Hematopoietic multipotent progenitor cell treated with erythropoietin and hydrocortisone succinate and interleukin-3 and kit ligand, for 15 days (in vitro differentiated cells): ENCODE measurements around the gene MRPS26.
"Not testable (repeated sequence)": the region's sequence is repeated elsewhere in the genome, so short reads cannot be mapped to it uniquely, and the experiment has no call there.

Source experiments
- DNase-seq: peaks from one replicate; pipeline ENCODE4 v3.0.0-alpha.2; 2015; ENCODE audit warnings: low spot score

Gene MRPS26

DNA sequence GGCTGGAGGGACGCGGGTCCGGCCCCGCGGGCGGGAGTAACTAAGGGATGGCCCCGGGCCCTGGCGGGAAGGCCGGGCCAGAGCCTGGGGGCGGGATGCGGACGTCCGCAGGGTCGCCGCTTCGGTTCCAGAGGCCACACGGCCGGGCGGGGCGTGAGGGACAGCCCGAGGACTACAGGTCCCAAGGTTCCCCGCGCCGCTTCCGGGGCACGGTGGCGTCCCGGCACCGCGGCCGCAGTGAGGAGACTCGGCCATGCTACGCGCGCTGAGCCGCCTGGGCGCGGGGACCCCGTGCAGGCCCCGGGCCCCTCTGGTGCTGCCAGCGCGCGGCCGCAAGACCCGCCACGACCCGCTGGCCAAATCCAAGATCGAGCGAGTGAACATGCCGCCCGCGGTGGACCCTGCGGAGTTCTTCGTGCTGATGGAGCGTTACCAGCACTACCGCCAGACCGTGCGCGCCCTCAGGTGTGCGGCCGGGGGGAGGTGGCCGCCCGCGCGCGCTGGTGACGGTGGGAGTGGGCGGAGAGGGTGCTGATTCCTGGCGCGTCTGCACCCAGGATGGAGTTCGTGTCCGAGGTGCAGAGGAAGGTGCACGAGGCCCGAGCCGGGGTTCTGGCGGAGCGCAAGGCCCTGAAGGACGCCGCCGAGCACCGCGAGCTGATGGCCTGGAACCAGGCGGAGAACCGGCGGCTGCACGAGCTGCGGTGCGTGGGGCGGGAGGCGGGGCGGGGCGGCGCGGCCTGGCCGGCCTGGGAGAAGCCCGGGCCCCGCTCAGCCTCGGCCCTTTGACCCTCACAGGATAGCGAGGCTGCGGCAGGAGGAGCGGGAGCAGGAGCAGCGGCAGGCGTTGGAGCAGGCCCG, at the start of gene MRPS26:
MRPS26 (plus strand) TSS at position 237 of the 861 bp plus-strand sequence; CDS start at position 254, 17 bp downstream.
- peak; percentile 51 for DNase-seq

DNA sequence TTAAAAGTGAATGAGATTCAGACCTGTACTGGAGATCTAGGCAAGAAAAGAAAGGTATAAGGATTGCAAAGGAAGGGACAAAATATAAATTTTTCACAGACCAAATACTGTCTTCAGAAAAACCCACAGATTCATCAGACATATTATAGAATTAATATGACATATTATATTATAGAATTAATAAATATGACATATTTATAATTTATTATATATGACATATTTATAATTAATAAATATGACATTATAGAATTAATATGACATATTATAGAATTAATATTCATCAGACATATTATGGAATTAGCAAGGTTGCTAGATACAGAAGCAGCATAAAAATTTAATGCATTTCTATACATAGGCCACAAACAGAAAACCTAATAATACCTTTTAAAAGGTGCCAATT, 47.1 kb upstream of the MRPS26 start:
- DNase-seq, result no peak

DNA sequence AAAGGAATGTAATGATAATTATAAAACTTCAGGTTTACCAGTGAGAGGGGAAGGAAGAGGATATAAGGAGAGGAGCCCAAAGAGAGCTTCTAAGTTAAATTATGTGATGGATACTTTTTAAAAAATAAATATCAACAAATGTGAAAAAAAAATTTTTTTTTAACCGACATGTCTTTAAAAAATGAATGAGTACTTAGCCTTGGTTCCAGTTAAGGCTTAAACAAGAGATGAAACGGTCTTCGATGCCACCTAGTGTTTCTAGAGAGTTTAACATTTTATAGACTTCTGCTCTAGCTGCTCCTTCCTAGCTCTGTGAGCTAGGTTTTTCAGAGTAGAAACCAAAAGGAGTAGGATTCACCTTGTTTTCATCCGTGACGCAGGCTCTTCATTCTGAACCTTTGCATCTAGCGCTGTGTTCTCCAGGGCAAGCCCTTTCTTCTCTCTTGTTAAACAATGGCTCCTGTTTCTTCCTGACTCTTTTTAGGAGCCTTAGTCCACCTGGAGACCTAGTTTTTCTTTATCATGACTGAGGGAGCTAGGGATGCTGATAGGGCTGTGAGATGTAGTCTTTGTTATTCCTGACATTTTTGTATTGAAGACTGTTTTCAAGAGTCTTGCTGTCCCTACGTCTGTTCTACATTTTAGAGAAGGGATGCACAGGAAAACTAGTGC, 44.9 kb upstream of the MRPS26 start:
- DNase-seq, result peak; percentile 72

DNA sequence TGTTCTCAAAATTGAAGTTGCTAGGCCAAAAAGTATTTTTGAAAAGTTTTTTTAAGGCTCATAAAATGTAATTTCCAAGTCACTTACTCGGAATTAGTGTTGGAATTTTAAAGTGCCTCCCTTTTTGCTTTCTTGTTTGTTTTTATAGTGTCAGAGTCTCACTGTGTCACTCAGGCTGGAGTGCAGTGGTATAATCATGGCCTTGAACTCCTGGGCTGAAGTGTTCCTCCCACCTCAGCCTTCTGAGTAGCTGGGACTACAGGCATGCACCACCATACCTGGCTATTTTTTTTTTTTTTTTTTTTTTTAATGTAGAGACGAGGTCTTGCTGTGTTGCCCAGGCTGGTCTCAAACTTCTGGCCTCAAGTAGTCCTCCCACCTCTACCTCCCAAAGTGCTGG, 42.4 kb upstream of the MRPS26 start:
- DNase-seq, result no peak

DNA sequence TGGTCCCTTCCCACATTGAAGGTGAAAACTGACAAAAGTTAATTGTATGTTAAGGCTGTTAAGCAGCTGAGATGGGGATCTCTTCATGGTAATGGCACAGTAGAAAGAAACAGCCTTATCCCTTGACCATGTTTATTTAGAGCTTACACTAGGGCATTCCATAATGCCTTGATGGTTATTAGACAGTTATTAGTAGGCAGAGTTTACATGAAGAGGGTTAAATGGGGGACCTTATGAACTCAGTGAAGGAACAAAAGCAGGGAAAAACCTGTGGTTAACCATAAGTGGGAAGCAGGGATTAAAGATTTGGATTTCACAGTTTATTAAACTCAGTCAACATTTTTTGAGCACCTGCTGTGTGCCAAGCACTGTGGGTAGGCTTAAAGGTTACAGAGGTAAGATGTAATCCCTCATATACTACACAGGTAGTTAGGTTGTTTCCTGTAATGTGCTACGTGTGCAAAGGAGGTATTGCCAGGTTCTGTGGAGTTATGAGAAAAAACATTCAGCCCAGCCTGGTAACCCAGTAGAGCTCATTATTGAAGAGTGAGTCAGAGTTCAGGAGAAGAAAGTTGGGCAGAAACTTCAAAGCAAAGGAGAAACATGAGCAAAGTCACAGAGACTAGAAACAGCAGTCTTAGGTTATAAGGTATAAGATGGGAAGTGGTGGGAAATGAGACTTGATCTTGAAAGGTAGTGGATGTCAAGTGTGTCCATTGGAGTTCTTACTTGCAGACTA, 34.7 kb upstream of the MRPS26 start:
- no peak for DNase-seq

DNA sequence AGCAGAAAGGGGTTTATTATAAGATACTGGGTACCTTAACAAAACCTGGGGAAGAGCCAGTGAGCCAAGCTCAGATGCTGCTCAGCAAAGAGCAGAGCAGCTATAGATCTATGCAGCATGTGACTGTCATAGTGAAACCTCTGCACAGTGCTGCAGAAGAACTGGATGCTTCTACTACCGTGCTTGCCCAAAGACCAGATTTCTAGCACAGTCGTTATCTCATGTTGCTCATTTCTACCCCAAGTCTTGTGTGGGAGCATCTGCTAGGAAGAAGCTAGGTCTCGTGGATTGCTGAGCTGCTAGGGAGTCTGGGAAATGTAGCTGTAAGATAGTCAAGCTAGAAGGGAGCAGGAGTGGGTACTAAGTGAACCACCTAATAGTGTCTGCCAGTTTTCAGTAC, 34.1 kb upstream of the MRPS26 start:
- DNase-seq, result no peak

DNA sequence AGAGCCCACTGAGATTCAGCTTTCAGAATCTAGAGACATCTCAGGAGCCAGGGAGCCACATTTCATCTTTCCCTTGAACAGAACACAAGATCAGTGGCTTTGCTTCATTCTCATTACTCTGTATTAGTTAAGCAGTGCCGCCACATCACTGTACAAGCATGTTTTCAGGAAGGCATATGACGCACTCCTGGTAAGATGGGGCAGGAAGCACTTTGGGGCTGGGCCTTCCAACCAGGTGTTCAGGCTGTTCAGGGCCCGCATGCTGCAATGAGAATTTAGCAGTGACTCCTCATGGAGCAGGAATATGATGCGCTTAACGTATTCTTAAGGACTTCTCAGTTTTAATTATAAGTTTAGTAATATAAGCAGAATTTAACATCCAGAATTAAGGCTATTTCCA, 32.1 kb upstream of the MRPS26 start:
- no peak for DNase-seq

DNA sequence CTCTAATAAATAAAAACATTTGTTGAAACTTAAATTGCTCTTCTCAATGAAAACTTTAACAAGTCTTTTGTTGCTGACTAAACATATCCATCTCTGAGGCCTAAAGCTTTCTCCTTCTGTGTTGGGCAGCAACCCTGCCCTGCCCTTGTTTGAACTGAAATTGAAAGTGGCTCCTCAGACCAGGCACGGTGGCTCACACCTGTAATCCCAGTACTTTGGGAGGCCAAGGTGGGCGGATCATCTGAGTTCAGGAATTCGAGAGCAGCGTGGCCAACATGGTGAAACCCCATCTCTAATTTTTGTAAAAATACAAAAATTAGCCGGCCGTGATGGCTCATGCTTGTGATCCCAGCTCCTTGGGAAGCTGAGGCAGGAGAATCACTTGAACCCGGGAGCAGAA, 31.7 kb upstream of the MRPS26 start:
- DNase-seq, result no peak

DNA sequence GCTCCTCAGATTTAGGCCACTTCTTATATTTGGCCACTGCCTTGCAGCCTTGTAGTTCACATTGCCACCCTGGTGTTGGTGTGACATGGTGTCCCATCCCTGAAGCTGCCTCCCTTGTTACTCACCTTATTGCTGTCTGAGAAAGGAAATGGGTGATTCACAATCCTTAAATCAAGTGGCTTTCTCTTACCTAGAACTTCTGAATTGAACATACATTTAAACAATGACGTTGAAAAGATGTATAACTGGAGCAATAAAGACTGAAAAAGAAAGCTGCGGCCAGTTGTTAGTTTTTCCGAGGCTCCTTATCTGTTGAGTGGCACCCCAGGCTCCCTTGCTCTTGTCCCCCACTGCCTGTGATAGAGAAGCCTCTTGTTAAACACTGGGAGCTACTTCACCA, 31.2 kb upstream of the MRPS26 start:
- DNase-seq, result no peak

DNA sequence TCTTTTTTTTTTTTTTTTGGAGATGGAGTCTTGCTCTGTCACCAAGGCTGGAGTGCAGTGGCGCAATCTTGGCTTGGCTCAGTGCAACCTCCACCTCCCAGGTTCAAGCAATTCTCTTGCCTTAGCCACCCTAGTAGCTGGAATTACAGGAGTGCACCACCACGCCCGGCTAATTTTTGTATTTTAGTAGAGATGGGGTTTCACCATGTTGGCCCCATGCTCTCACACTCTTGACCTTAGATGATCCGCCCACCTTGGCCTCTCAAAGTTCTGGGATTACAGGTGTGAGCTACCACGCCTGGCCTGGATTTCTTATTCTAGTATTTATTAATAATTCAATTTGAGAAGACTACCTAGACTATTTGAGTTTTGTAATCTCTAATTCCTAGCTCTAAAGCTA, 30.6 kb upstream of the MRPS26 start:
- not testable (repeated sequence) for DNase-seq

DNA sequence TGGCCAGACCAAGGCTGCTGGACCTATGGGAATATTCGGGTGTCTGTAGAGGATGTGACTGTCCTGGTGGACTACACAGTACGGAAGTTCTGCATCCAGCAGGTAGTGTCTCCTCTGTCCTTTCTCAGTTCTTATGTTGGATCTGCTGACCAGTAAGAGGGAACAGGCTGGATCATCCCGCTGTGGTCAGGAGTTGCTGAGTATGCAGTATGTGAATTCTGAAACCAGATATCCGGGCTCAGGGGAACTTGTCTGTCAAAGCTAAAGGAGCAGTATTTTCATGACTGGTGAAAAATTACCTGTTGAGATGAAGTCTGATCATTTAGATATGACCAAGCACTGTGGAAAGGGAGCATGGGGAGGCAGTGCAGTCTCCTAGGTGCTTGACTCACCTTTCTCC, 24.5 kb upstream of the MRPS26 start:
- DNase-seq, result no peak

DNA sequence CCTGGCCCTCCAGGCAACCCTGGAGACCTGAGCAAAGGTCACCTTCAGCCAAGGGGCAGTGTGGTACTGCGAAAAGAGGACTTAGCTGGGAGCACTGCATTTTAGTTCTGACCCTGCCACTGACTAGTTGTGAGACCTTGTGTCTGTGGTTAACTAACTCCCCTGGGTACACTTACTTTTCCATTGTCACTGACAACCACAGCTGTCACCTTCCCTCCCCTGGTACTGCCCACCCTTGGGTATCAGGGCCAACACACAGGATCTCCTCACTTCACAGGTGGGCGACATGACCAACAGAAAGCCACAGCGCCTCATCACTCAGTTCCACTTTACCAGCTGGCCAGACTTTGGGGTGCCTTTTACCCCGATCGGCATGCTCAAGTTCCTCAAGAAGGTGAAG, 24.1 kb upstream of the MRPS26 start:
- DNase-seq, result no peak

DNA sequence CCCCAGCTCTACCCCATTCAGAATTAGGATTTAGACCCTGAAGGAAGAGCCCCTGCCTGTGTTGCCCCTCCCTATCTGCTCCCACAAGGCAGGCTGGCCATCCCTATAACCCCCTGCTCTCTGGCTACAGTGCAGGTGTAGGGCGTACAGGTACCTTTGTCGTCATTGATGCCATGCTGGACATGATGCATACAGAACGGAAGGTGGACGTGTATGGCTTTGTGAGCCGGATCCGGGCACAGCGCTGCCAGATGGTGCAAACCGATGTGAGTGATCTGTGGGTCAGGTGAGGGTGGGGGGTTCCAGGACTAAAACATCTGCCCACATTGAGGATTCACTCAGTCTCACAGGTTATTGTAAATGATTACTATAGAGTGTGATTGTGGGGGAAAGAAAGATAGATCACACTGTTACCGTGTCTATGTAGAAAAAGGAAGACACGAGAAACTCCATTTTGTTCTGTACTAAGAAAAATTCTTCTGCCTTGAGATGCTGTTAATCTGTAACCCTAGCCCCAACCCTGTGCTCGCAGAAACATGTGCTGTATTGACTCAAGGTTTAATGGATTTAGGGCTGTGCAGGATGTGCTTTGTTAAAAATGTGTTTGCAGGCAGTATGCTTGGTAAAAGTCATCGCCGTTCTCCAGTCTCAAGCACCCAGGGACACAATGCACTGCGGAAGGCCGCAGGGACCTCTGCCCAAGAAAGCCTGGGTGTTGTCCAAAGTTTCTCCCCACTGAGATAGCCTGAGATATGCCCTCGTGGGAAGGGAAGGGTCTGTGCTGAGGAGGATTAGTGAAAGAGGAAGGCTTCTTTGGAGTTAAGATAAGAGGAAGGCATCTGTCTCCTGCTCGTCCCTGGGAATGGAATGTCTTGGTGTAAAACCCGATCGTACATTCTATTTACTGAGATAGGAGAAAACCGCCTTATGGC, 23.0 kb upstream of the MRPS26 start:
- DNase-seq, result not testable (repeated sequence)

DNA sequence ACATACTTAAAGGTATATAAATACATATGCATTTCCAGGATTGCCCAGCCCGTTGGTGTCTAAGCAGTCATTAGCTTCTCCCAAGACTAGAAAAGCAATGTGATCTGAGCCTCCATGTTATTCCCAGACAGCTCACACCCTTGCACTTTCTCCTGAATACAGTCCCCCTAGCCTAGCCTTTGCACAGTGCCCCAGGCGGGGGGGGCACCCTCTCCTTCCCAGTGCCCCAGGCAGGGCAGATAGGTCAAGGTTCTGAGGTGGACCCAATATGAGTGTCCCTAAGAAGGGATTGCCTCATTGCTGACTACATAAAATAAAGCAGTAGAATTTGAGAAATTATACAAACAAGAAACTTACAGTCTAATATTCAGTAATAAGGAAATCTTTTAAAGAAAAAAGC, 17.9 kb upstream of the MRPS26 start:
- no peak for DNase-seq

DNA sequence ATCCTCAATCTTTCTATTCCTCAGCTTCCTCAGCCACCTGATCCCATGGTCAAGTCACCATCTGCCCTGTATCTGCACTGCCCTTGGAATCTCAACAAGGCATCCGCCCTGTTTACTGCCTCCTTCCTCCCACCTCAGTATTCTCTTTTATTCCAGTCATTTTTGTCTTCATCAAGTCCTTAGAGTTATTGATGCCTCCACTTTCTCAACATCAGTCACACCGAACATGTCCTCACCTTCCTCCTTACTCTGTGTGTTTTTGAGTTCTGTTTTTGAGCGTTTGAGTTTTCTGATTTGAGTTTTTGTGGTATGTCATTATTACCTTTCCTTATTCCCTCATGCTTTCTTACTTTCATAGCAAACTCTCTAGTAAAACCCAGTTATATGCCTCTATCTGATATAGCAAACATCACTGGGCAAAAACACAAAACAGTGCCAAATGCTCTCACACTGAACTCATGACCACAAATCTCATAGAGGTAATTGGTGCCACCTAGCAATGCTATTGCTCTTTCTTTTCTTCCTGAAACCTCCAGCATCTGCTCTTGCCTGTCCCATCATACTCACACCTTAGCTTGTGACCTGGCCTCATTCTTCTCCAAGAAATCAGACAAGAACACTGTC, 14.2 kb upstream of the MRPS26 start:
- DNase-seq, result no peak

DNA sequence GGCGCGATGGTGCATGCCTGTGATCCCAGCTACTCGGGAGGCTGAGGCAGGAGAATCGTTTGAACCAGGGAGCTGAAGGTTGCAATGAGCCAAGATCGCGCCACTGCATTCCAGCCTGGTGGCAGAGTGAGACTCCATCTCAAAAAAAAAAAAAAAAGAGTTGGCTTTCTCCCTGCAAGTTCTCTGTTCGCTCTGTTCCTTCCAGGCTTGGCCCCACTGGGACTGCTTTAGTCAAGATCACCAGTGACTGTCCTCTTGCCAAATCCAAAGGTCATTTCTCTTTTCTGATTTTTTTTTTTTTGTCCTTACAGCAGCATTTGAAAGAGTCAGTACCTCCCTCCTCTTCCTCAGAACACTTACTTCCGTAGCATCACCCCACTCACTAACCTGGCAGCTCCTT, 13.2 kb upstream of the MRPS26 start:
- DNase-seq, result no peak

DNA sequence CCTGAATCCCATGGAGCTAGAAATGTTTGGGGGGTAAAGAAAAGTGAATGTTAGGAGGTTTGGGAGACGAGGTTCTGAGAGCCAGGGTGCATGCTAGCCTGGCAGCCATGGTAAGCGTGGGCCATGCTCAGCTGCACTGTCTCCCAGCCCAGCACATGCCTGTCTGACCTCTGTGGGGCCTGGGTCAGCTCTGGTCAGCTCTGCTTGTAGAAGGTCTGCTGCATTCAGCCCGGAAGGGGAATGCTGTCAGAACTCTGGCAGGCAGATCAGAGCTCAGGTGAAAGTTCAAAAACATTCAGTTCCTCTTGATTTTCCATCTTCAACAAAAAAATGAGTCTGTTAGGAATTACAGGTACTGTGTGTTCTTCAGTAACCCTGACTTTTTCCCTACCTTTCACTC, 8.2 kb upstream of the MRPS26 start:
- DNase-seq, result no peak

DNA sequence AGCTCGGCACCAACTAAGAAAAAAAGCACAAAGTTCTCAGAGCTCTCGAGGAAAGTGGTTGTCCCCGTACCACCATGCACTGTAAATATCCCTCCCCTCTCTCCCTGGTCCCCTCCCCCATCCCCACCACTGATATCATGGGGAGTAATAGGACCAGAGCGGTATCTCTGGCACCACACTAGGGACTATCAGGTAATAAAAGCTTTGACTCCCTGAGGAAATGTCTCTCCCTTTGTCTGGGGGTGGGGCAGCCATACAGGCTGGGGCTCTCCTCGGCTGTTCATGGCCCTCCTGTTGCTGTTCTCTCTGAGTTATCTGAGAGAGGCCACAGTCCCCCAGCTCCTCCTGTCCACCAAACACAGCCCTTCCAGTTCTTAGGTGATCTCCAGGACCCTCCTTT, 7.4 kb upstream of the MRPS26 start:
- DNase-seq, result no peak

DNA sequence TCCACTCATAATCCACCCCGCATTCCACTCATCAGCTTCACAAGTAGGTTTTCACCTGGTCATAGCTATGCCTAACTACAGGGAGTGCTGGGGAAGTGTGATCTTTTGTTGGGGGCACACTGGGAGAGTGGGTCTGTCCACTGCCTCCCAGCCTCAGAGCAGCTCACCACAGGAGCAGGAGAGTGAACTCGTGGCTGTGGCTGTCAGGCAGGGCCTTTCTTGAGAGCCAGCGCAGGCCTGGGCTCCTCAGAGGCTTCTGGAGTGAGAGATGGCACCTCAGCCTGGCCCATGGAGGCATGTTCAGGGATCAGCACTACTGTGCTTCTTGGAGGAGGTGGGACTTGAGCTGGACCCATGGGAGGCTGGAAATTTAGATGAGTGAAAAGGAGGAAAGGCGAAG, 6.4 kb upstream of the MRPS26 start:
- no peak for DNase-seq

DNA sequence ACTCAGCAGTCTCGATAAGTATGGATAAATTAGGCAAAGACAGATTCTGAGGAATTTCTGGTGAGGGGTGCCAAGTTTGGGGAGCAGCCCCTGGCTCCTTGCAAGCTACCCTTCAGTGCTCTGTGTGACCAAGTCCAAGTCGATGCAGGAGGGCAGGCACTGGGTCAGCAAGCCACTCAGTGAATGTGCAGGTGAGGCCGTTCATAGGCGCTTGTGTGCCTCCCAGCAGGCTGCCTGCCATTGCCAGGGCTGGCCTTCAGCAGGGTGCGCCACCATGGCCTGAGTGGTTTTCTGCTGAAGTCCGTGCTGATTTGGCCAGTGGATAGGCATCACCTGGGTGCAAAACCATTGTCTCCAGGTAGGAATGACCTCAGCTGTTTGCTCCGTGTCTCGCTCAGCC, 5.8 kb upstream of the MRPS26 start:
- DNase-seq, result no peak

DNA sequence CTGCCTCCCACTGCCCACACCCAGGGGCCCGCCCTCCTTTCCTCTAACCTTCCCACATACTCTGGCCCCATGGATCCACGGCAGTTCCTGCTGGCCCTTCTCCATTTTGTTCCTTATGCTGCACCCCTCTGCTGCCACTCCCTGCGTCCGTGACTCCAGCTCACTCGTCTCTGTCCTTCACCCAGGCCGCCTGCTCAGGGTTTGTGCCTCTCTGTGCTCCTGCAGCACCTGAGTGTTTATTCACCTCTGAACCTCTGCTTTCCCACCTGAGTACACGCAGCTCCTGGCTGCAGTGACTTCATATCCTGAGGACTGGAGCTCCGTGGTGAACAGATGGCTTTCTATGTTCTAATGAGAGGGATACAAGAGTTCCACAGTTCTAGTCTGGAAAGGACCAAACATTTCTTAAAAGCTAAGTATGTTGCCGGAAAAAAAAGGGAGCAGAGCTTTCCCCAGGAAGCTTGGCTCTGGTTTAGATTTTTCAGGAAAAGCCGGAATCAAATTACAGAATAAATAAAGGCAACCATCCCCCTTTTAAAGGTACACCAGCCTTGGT, 3.9 kb upstream of the MRPS26 start:
- DNase-seq, result no peak
